ENCODE measurements around the gene MIXL1.

DNA sequence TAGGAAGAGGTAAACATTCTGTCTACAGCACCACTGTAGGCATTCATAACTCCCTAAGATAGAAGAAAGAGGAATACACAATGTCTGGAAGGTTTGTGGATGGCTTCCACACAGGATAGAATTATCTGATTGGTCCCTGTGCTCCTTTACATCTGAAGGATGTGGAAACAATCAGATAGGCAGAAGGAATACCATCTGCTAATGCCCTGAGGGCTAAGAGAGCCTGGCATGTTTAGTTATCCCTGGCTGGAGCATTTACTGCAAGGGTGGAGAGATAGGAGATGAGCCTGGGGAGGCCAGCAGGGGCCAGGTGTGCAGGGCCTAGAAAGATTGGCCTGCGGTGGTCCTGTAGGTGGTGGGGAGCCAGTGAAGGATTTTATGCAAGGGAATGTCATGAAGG, 28.3 kb upstream of the MIXL1 start:
- no peak for TF ChIP-seq KLF17 (tag by site-specific recombination; IDR thresholded peaks at IDR 0.05)
- TF ChIP-seq TCF7L2 (IDR thresholded peaks at IDR 0.05; ENCODE audit: borderline replicate concordance, low read depth, low read length), result no peak
- TF ChIP-seq, protein P1, sequence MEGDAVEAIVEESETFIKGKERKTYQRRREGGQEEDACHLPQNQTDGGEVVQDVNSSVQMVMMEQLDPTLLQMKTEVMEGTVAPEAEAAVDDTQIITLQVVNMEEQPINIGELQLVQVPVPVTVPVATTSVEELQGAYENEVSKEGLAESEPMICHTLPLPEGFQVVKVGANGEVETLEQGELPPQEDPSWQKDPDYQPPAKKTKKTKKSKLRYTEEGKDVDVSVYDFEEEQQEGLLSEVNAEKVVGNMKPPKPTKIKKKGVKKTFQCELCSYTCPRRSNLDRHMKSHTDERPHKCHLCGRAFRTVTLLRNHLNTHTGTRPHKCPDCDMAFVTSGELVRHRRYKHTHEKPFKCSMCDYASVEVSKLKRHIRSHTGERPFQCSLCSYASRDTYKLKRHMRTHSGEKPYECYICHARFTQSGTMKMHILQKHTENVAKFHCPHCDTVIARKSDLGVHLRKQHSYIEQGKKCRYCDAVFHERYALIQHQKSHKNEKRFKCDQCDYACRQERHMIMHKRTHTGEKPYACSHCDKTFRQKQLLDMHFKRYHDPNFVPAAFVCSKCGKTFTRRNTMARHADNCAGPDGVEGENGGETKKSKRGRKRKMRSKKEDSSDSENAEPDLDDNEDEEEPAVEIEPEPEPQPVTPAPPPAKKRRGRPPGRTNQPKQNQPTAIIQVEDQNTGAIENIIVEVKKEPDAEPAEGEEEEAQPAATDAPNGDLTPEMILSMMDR (tag by site-specific recombination; IDR thresholded peaks at IDR 0.05), result no peak
- TF ChIP-seq ZIC2 (tag by site-specific recombination; IDR thresholded peaks at IDR 0.05), result no peak
- TF ChIP-seq KLF9 (tag by site-specific recombination; IDR thresholded peaks at IDR 0.05; ENCODE audit: low read depth), result no peak
- TF ChIP-seq ZFP3 (tag by site-specific recombination; IDR thresholded peaks at IDR 0.05; ENCODE audit: low read depth), result no peak
- TF ChIP-seq ZNF274 (IDR thresholded peaks at IDR 0.05; ENCODE audit: low read length), result no peak
- TF ChIP-seq ZNF274 (tag by site-specific recombination; IDR thresholded peaks at IDR 0.05; ENCODE audit: borderline replicate concordance), result no peak
- TF ChIP-seq HOXA7 (CRISPR knock-in tag; IDR thresholded peaks at IDR 0.05; ENCODE audit: borderline replicate concordance), result no peak
- no peak for TF ChIP-seq ZBTB21 (tag by site-specific recombination; IDR thresholded peaks at IDR 0.05)
